ENCODE data around the gene PLK5. TPM values are rescaled to one million over a fixed set of nuclear protein-coding genes. Genes with fewer than 3 reads are reported as not detected.

Gene PLK5
- total RNA-seq, 4 donors from 2014 or later, result not detected

DNA sequence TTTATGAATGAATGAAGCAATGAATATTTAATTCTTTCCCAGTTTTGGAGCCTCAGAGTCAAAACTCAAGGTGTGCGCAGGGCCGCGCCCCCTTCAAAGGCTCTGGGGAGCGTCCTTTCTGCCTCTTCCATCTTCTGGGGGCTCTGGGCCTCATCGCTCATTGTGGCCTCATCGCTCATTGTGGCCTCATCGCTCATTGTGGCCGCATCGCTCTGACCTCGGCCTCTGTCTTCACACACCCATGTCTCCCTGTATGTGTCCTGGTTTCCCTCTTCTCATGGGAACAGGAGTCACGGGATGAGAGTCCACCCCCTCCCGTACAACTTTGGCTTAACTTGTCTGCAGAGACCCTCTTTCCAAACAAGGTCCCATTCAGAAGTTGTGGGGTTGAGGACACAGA is 47.5 kb downstream of the PLK5 start:
- no peak for DNase-seq
- Histone ChIP-seq H3K27ac (no peak overlapping the region), H3K4me1 (peaks cover 0 to 15% (median 5%) of the 10 kb centered on the region in 4 donors), H3K27me3 (no peaks in the 10 kb centered on the region), H3K4me3 (no peak overlapping the region), H3K9me3 (no peaks in the 10 kb centered on the region), H3K36me3 (no peaks in the 10 kb centered on the region)
- TF ChIP-seq, protein P1, sequence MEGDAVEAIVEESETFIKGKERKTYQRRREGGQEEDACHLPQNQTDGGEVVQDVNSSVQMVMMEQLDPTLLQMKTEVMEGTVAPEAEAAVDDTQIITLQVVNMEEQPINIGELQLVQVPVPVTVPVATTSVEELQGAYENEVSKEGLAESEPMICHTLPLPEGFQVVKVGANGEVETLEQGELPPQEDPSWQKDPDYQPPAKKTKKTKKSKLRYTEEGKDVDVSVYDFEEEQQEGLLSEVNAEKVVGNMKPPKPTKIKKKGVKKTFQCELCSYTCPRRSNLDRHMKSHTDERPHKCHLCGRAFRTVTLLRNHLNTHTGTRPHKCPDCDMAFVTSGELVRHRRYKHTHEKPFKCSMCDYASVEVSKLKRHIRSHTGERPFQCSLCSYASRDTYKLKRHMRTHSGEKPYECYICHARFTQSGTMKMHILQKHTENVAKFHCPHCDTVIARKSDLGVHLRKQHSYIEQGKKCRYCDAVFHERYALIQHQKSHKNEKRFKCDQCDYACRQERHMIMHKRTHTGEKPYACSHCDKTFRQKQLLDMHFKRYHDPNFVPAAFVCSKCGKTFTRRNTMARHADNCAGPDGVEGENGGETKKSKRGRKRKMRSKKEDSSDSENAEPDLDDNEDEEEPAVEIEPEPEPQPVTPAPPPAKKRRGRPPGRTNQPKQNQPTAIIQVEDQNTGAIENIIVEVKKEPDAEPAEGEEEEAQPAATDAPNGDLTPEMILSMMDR (IDR thresholded peaks at IDR 0.05), result no peak
- TF ChIP-seq POLR2A (IDR thresholded peaks at IDR 0.05), result no peak

DNA sequence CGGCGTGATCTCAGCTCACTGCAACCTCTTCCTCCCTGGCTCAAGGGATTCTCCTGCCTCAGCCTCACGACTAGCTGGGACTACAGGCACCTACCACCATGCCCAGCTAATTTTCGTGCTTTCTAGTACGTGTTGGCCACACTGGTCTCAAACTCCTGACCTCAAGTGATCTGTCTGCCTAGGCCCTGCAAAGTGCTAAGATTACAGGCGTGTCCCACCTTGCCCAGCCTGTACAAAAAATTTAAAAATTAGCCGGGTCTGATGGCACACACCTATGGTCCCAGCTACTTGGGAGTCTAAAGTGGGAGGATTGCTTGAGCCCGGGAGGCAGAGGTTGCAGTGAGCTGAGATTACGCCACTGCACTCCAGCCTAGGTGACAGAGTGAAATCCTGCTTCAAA is 48.9 kb downstream of the PLK5 start:
- peaks cover 0 to 10% (median 0%) of the 10 kb centered on the region in 3 donors for H3K36me3 ChIP-seq
- DNase-seq, result no peak
- TF ChIP-seq, protein P1 (IDR thresholded peaks at IDR 0.05), result no peak
- TF ChIP-seq POLR2A (IDR thresholded peaks at IDR 0.05), result no peak
- H3K4me3 ChIP-seq, result no peak overlapping the region
- no peak overlapping the region for H3K27ac ChIP-seq
- peaks cover 0 to 7% (median 5%) of the 10 kb centered on the region in 4 donors for H3K4me1 ChIP-seq
- no peaks in the 10 kb centered on the region for H3K9me3 ChIP-seq
- H3K27me3 ChIP-seq, result no peaks in the 10 kb centered on the region

DNA sequence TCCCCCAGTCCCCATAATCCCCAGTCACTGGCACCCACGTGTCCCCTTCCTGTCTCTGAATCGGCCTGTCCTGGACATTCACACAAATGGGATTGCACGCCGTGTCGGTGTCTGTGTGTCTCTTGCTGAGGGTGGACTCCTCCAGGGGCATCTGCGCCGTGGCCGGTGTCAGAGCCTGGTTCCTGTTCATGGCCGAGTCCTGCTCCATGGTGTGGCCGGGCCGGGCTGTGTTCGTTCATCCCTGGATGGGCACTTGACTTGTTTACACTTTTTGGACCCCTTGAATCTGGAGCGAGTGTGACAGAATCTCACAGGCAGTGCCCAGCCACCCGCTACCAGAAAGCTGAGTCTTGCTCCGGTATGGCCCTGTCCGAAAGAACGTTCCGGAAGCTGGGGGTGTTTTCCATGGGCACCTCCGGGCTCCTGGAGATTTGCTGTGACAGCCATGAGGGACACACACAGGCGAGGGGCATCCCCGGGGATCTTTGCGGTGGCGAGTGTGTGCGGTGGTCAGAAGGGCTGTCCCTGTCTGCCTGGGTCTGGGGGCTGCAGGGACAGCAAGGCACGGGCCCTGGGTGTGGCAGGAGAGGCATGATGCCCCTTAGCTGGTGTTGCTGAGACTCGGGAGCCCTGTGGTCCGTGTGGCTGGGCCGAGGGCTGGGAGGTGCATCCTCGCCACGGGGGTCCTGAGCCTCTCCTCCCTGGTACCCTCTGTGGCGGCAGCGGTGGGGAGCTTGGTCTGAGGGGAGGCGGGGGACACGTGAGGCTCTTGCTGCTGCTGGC is 50.7 kb downstream of the PLK5 start:
- H3K27ac ChIP-seq, result no peak overlapping the region
- no peaks in the 10 kb centered on the region for H3K4me1 ChIP-seq
- H3K9me3 ChIP-seq, result no peaks in the 10 kb centered on the region
- no peak for TF ChIP-seq POLR2A (IDR thresholded peaks at IDR 0.05)
- TF ChIP-seq, protein P1 (IDR thresholded peaks at IDR 0.05), result no peak
- H3K36me3 ChIP-seq, result peaks cover 0 to 23% (median 0%) of the 10 kb centered on the region in 3 donors
- H3K4me3 ChIP-seq, result no peak overlapping the region
- no peak for DNase-seq
- no peaks in the 10 kb centered on the region for H3K27me3 ChIP-seq

DNA sequence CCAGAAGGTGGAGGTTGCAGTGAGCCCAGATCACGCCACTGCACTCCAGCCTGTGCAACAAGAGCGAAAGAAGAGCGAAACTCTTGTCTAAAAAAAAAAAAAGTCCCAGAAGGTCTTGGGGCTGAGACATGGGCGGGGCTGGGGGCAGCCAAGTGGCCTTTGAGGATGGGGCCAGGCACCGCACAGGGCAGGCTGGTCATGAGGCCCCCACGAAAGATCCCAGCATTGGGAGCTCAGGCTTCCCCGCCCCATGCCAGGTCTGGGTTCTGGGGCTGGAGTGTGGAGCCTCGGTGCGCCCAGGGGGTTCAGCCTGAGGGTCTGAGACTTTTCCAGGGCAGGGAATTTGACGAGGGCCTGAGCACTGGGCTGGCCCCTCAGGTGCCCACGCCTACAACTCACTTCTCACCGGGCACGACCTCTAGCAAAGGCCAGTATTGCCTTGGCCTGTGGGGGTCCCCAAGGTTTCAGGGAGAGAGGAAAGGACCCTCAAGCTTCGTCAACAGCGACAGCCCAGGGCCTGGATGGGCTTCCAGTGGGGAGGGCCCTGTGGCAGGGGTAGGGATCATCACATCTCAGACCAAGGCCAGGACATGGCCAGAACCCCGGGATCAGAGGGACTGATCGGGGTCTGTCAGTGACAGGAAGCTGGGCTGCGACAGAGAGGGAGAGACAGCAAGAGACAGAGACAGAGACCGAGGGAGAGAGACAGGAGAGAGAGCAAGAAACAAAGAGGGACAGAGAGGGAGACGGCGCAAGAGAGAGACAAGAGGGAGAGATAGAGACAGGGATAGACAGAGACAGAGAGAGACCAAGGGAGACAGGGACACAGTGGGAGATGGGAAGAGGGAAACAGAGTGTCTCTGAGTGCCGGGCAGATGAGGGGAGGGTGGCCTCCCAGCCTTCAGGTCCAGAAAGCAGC is 51.7 kb downstream of the PLK5 start:
- Histone ChIP-seq H3K27ac (no peak overlapping the region), H3K9me3 (no peaks in the 10 kb centered on the region), H3K4me3 (no peak overlapping the region), H3K27me3 (no peaks in the 10 kb centered on the region), H3K4me1 (no peaks in the 10 kb centered on the region), H3K36me3 (peaks cover 0 to 33% (median 0%) of the 10 kb centered on the region in 3 donors)
- no peak for DNase-seq
- TF ChIP-seq POLR2A (IDR thresholded peaks at IDR 0.05), result no peak
- TF ChIP-seq, protein P1 (IDR thresholded peaks at IDR 0.05), result no peak

DNA sequence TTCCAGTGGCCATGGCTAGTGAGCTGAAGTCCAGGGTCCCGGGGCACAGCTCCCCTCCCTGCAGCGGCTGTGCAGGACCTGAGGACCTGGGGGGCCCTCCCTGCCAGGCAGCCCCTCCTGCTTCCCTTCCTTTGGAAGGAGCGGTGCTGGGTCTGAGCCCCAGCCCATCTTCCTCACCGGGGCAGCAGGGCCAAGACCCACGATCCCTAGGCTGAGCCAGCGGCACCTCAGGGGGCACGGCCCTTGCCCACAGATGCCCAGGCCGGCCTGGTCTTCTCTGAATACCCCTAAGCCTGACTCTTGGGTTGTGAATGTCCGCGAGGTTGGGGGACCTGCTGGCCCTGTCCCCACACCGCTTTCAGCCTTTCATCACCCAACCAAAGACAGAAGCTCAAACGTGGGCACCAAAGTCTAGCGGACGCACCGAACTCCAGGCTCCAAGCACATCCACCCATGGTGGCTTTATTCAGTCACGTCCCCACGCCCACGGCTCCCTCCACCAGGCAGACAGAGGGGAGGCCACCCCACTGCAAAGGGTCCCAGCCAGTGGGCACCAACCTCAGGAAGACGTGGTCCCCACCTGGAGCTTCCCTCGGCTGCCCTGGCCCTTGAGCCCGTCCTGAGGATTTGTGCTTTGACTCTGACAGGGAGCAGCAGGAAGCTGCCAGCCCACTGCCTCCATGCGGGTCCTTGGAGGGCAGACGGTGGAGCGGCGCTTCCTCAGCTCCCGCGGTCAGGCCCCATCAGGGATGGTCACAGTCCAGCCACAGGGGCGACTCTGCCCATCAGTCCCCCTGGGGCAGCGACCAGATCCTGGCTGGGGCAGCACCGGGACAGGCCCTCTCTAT is 52.6 kb downstream of the PLK5 start:
- H3K9me3 ChIP-seq, result no peaks in the 10 kb centered on the region
- H3K27me3 ChIP-seq, result no peaks in the 10 kb centered on the region
- no peak overlapping the region for H3K27ac ChIP-seq
- DNase-seq, result no peak
- no peak overlapping the region for H3K4me3 ChIP-seq
- H3K36me3 ChIP-seq, result peaks cover 0 to 42% (median 0%) of the 10 kb centered on the region in 3 donors
- H3K4me1 ChIP-seq, result no peaks in the 10 kb centered on the region
- no peak for TF ChIP-seq POLR2A (IDR thresholded peaks at IDR 0.05)
- TF ChIP-seq, protein P1 (IDR thresholded peaks at IDR 0.05), result no peak
